ENCODE measurements around the gene MYL12B. TPM values are rescaled to one million over a fixed set of nuclear protein-coding genes. Genes with fewer than 3 reads are reported as not detected.

The MYL12B gene
- total and polyA plus RNA-seq, 10 donors: 176 to 371 (median 245) TPM

DNA sequence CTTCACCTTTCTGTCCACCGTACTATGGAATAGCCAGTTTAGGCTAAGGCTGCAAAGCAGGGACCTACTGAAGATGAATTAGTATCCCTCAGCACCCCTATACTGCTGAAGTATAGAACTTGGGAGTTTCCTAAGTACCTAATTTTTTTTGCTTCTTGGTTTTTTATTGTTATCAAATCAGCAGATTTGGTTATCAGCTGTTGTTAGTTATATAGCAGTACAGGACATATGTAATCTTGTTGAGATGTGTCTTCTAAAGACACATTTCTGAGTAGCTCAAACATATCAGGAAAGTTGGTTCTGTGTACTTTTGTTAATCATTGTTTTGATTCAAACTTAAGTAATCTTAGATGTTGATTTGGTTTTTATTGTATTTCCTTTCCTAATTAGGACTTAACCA lies 9.1 kb upstream of the MYL12B start:
- TF ChIP-seq POLR2AphosphoS5 (IDR thresholded peaks at IDR 0.05) (no peak), POLR2A (IDR thresholded peaks at IDR 0.05) (no peak)
- TF ChIP-seq, protein P1, sequence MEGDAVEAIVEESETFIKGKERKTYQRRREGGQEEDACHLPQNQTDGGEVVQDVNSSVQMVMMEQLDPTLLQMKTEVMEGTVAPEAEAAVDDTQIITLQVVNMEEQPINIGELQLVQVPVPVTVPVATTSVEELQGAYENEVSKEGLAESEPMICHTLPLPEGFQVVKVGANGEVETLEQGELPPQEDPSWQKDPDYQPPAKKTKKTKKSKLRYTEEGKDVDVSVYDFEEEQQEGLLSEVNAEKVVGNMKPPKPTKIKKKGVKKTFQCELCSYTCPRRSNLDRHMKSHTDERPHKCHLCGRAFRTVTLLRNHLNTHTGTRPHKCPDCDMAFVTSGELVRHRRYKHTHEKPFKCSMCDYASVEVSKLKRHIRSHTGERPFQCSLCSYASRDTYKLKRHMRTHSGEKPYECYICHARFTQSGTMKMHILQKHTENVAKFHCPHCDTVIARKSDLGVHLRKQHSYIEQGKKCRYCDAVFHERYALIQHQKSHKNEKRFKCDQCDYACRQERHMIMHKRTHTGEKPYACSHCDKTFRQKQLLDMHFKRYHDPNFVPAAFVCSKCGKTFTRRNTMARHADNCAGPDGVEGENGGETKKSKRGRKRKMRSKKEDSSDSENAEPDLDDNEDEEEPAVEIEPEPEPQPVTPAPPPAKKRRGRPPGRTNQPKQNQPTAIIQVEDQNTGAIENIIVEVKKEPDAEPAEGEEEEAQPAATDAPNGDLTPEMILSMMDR (IDR thresholded peaks at IDR 0.05 in 8 of 11, conservative IDR thresholded peaks at IDR 0.05 in 3 of 11): no peak
- no peak for DNase-seq
- peaks cover 7 to 68% (median 44%) of the 10 kb centered on the region in 6 donors for H3K36me3 ChIP-seq
- H3K4me3 ChIP-seq: peak overlapping the region in 1 of 8 donors; percentile 88
- H3K27me3 ChIP-seq (replicated peaks in 1 of 7): no peaks in the 10 kb centered on the region
- no peaks in the 10 kb centered on the region for H3K9me3 ChIP-seq
- peaks cover 70 to 93% (median 90%) of the 10 kb centered on the region in 6 donors for H3K4me1 ChIP-seq
- peak overlapping the region in 7 of 8 donors; percentile 1 to 100 (median 45) for H3K27ac ChIP-seq
- intact Hi-C loops (cut with DNase I; ENCODE audit: low total_unique reads): no loop called here
- 86 to 100% (median 90%) methylated on average over 1 of the region's 1 CpG for WGBS, 5 donors

GRCh38 chr18:3254725-3255124 lies 7.2 kb upstream of the MYL12B start:
- no peak for TF ChIP-seq POLR2A (IDR thresholded peaks at IDR 0.05)
- no peak for TF ChIP-seq POLR2AphosphoS5 (IDR thresholded peaks at IDR 0.05)
- TF ChIP-seq, protein P1 (IDR thresholded peaks at IDR 0.05 in 8 of 11, conservative IDR thresholded peaks at IDR 0.05 in 3 of 11): no peak

DNA sequence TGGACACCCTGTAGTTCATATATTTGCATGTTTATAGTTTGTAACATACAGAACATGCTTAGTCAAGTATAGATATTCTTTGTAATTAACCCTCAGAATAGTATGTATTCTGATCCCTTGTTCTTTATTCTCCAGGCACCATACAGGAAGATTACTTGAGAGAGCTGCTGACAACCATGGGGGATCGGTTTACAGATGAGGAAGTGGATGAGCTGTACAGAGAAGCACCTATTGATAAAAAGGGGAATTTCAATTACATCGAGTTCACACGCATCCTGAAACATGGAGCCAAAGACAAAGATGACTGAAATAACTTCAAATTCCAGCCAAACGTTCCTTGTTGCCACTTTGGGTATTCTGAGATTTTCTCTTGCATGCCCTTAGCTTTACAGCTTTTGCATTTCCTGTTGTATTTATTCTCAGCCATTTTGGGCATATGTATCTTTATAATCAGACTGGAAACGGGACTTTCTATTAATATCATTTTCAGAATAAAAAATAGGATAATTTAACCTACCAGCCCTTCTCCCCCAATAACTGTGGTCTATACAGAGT lies 6.2 kb upstream of the MYL12B start:
- H3K4me1 ChIP-seq: peaks cover 61 to 100% (median 92%) of the 10 kb centered on the region in 6 donors
- H3K36me3 ChIP-seq: peaks cover 7 to 76% (median 50%) of the 10 kb centered on the region in 6 donors
- DNase-seq: no peak
- peak overlapping the region in 6 of 8 donors; percentile 1 to 54 (median 41) for H3K27ac ChIP-seq
- WGBS, 5 donors: 36 to 54% (median 44%) methylated on average over 5 of the region's 5 CpGs
- no peaks in the 10 kb centered on the region for H3K27me3 ChIP-seq (replicated peaks in 1 of 7)
- TF ChIP-seq POLR2A (IDR thresholded peaks at IDR 0.05) (no peak), POLR2AphosphoS5 (IDR thresholded peaks at IDR 0.05) (no peak)
- TF ChIP-seq, protein P1 (IDR thresholded peaks at IDR 0.05 in 8 of 11, conservative IDR thresholded peaks at IDR 0.05 in 3 of 11): no peak
- H3K9me3 ChIP-seq: no peaks in the 10 kb centered on the region
- intact Hi-C loops (cut with DNase I; ENCODE audit: low total_unique reads): no loop called here
- H3K4me3 ChIP-seq: no peak overlapping the region

More at GRCh38 chr18:3254725-3255124, 7.2 kb upstream of the MYL12B start:
- Histone ChIP-seq H3K27me3 (replicated peaks in 1 of 7) (no peaks in the 10 kb centered on the region), H3K9me3 (no peaks in the 10 kb centered on the region), H3K4me3 (no peak overlapping the region), H3K36me3 (peaks cover 7 to 80% (median 52%) of the 10 kb centered on the region in 6 donors), H3K27ac (peak overlapping the region in 4 of 8 donors; percentile 1 to 54 (median 50)), H3K4me1 (peaks cover 65 to 100% (median 92%) of the 10 kb centered on the region in 6 donors)
- no peak for DNase-seq
- intact Hi-C loops (cut with DNase I; ENCODE audit: low total_unique reads): no loop called here
- WGBS, 5 donors: 84 to 92% (median 89%) methylated on average over 4 of the region's 4 CpGs

Measured in spleen (tissue), 11 donors.